Fibroblast of skin of abdomen (primary cell): Measurements from ENCODE around the gene TSFM.
A peak's percentile ranks its signal among the peaks of the same experiment; 100 is the strongest.
"Not testable (repeated sequence)": the region's sequence is repeated elsewhere in the genome, so short reads cannot be mapped to it uniquely, and the experiment has no call there.

Experiments used
- DNase-seq: peaks from one replicate; pipeline ENCODE4 v3.0.0-alpha.2; 2013

The TSFM gene

DNA sequence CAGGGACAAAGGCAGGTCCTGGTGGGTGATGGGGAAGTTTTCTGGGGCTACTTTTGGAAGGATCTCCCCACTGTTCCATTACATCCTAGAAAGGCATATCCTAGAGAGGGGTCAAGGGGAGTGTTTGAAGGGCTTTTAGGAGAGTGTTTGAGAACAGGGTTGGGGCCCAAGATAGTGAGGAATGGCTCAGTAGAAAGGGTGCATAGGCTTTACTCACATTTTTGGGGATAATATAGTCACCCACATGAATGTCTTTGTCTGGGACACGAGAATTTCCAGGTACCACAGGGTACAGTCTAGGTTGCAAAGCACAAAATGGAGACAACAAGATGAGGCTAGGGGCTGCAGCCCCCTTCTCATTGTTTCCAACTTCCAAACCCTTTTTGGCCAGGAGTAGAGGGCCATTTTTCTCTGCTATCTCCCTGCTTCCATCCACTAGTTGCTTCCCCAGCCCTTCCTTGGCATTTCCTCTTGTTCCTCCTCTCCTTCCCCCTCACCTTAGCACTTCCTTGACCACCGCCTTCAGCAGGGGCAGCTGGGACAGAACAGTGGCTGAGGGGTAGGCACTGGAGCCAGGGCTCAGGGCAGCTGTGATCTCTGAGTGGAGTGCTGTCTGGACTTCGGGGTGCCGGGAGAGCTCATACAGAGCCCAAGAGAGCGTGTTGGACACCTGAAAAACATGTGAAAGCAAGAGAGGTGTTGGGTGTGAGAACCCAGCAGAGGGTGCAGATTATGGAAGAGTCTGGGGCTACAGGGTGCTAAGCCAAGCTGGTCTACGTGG lies 18.5 kb upstream of the TSFM start:
- DNase-seq, result no peak

DNA sequence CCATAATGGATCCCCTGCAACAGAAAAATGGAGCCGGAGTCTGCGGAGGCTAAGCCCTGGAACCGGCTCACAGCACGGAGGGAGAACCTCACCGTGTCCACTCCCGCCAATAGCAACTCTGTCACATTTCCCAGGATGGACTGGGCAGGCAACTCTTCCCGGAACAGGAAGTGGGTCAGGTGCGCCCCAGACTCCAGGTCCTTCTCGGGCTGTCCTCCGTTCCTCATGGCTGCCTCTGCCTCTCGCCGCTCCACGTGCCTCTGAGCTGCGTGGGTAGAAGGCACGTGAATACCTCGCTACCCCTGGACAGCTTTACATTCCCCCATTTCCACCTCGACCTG lies 18.0 kb upstream of the TSFM start:
- no peak for DNase-seq

DNA sequence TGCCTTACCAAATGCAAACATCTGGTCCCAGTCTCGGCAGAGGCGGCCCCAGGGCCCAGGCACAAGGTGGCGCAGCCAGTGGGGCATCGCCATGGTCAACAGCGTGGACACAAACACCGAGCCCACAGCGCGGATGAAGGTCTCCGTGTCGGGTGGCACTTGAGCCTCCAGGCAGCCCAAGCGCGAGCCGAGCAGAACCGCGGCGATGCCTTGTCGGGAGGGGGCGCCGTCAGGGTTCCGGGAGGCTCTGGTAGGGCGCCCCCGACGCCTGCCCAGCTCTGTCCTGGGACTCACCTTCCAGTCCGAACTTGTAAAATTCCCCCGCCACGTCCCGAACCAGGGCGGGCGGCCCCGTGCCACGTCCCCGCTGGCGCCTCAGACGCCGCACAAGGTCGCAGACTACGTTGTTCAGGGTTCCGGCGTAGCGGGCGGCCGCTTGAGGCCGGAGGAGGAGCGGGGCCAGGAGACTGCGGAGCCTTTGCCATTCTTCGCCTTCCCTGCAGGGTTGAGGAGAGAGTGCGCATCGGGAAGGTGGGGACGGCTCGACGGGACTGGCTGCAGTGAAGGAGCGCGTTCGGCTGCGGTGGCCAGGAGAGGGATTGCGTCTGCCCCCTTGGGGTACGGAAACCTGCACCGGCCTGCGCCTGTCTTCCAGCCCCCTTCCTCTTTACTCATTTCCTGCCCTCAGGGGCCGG lies 17.4 kb upstream of the TSFM start:
- no peak for DNase-seq

DNA sequence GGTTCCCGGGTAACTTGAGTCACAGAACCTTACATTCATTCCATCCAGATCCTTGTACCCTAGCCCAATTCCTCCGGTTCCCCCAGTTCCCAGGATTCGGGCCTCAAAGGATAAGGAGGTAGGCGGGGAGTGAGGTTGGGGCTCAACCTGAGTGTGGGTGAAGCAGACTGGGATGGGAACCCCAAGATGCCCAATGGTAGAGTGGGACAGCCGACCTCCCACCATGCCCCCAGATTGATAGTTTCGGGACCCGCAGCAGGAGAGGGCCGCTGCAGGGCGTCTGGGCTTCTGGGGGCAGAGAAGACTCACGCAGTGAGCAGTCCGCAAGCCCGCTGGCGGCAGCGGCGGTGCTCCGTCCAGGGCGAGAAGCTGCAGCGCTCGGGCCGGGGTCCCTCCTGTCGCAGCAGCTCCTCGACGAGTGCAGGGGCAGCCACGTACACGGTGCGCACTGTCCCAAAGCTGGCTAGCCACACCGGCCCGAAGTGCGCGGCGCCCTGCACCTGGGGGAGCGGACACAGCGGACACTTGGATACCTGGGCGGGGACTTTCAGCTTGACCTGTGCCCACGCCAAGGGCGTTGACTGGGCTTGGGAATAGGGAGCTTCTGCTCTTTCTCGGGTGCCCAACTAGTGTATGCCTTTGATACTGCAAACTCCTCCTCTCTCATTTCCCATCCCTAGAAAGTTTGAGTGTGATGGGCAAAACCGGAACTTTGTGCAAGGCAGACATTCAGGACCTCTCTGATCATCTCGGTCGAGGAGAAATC lies 16.7 kb upstream of the TSFM start:
- DNase-seq, result no peak

DNA sequence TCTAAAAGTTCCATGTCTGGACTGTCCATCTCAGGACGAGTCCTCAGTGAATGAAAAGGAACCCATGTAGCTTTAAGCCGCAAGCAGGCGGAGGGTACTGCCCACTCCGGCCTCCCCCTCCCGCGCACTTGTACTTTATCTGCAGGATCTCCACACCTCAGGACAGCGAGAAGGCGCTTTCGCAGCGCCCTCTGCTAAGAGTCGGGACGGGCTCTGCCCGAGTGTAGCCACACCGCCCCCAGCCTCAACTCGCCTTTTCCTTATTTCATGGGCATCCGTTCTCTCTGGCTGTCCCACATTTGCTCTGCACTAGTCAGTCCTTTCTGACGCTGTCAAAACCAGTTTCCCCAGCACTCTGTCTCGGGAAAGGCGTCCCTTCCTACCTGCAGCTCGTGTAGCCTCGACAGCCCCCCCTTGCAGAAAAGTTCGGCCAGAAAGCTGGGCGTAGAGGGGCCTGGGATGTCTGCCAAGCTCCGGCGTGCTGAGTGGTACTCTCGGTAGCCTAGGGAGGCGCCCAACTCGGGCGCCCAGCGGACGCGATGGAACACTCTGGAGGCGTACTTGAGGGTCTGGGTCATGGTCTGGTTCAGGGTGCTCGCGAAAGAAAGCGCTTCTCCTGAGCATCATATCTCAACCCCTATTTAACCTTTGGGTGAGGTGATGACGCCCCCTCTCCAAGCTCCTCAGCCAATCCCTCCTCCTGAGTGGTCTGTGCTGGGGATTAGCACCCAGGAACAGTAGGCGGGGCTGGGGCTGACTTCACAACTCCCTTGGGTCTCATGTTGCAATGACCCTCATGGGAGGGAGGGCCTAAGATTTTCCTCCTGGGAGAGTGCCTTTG lies 15.9 kb upstream of the TSFM start, which contains the start of gene CYP27B1:
CYP27B1 (minus strand) TSS at position 615 of the 841 bp plus-strand sequence; CDS start at position 578, 37 bp downstream.
- DNase-seq, result no peak

DNA sequence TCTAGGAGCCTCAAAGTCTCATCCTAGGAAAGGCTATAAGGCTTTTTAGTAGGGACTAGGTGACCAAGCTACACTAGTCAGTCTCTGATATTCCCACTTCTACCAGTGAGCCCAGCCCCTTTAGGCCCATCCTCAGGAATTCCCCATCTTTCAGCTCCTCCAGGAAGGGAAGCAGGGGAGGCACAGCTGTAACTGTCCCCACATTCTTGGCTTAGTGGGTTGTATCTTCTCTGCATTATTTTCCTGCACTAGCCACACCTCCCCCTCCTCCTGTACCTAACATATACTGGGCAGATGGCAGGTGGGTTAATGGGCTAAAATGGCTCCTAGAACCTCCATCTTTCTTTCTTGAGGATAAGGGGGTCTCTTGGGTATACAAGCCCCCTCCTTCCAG lies 15.3 kb upstream of the TSFM start:
- no peak for DNase-seq

DNA sequence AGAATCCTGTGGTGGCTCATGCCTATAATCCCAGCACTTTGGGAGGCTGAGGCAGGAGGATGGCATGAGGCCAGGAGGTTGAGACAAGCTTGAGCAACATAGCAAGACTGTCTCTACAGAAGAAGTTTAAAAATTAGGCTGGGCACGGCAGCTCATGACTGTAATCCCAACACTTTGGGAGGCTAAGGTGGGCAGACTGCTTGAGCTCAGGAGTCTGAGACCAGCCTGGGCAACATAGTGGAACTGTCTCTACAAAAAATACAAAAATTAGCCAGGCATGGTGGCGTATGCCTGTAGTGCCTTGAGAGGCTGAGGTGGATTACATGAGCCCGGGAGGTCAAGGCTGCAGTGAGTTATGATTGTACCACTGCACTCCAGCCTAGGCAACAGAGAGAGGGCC lies 14.7 kb upstream of the TSFM start:
- DNase-seq, result no peak

DNA sequence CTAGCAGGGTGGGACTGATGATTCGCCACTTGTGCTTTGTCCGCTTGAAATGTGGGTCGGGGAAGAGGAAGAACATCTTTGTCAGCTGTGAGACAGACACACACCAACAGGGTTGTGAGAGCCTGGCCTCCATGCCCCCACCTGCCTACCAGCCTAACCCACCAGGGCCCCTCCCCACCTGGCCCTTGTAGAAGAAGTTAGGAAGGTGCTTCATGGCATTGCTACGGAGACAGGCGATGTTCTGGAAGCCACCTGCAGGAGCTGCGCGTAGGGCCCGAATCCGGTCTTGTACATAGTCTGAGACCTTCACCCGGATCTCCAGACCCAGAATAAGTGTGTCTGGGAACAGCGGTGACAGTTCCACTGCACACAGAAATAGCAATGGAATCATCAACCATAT lies 13.0 kb upstream of the TSFM start:
- DNase-seq, result no peak

DNA sequence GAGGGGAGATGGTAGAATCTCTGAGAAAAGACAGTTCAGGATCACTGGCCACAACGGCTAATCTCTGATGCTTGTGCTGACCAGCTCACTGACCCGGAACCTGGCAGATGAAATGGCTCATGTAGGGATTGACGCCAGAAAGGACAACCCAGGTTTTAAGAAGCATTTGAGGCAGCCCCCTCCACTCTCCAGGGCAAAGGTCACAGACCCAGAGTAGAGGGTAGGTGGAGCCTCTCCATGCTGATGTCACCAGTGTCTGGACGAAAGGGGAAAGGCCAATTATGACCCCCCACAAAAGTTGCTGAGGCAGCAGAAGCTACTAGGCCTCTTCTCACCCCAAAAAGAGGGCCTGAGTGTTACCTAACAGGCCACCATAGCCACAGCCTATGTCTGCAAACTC lies 11.9 kb upstream of the TSFM start:
- no peak for DNase-seq

DNA sequence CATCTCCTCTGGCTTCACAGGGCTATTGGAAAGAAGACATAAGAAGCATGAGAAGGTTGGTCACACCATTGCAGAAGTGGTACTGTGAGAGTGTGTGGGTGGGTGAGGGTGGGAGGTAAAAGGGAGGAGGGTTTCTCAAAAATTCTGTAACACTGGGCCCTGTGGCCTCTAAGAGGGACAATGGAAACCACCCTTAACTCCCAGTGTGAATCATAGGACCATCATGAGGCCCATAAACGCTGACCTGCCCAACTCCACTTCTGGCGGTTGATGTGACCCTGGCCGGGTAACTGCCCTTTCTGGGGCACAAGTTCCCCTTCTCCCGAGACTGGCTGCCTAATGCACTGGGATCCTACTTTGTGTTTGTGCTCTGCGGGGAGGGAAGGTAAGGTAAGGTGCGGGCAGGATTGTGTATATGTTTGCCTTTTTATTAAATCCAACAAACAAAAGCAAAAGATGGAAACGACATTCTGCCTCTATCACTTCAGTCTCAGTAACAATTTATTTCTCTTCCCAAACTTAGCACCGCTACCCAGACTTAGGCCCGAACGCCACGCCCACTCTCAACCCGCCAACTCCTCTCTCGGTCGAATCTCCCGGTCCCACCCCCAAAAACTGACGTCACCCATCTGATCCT lies 11.2 kb upstream of the TSFM start:
- peak; percentile 92 for DNase-seq

DNA sequence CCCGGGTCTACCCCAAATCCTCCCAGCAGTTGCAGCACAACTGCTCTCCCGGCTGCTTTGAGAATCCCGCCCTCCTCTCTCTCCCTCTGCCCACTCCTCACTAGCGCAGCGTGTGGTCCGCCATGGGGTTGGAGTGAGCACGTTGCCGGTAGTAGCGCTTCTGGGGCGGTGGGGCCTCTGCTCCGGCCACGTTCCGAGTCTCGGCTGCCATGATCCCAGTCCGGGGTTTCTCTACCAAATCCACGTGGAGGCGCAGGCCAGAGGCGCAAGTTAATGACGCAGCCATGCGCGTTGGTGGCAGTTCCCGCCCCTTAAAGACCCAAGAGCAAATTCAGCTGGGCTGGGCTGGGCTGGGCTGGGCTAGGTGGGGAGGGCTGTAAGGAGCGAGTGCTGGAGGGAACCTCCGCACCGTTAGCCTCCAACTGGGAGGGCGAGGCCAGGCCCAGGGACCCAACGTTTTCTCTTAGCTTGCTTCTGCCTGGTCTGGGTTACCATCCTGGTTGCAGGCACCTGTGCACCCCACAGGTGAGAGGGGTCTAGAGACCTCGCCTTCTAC lies 10.6 kb upstream of the TSFM start, which contains the start of gene METTL1:
METTL1 (minus strand) TSS at position 233 of the 556 bp plus-strand sequence; CDS start at position 211, 22 bp downstream.
- peak; percentile 97 for DNase-seq

DNA sequence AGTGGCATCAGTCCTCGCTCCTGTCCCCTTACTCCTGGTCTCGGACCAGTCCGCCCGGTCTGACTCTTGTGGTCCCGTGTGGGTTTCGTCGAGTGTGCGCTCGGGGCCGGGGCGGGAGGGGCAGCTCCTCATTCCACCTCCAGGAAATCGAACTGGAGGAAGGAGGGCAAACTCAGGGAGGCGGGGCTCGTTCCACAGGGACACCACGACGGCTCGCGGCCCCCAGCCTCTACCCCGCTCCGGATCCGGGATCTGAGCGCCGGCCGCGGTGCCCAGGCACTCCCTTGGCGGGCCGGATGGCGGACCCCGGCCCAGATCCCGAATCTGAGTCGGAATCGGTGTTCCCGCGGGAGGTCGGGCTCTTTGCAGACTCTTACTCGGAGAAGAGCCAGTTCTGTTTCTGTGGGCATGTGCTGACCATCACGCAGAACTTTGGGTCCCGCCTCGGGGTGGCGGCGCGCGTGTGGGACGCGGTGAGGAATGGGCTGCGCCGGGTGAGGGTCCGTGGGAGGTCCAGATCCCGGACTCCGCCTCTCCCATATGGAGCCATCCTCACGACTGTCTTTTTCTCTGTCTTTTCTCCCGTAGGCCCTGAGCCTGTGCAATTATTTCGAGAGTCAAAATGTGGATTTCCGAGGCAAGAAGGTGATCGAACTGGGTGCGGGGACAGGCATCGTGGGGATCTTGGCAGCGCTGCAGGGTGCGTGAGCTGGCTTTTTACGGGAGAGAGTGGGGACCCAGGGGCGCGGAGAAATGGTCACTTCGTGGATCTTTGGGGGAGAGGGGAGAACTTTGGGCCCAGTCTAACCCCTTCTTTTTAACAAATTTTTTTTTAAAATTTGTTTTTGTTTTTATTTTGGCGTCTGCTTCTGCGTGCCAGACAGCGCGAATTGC lies 9.9 kb upstream of the TSFM start, which contains the start of gene EEF1AKMT3:
EEF1AKMT3 (plus strand) TSS at position 186 of the 894 bp plus-strand sequence; CDS start at position 297, 111 bp downstream.
- DNase-seq, result peak; percentile 50

DNA sequence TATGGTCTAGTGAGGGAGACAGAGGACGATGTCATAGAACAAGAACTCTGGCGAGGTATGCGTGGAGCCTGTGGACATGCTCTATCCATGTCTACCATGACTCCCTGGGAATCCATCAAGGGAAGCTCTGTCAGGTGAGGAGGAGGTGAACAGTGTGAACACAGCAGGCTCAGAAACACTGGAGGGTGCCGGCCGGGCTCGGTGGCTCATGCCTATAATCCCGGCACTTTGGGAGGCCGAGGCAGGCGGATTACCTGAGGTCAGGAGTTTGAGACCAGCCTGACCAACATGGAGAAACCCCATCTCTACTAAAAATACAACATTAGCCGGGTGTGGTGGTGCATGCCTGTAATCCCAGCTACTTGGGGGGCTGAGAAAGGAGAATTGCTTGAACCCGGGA lies 8.0 kb upstream of the TSFM start:
- not testable (repeated sequence) for DNase-seq

DNA sequence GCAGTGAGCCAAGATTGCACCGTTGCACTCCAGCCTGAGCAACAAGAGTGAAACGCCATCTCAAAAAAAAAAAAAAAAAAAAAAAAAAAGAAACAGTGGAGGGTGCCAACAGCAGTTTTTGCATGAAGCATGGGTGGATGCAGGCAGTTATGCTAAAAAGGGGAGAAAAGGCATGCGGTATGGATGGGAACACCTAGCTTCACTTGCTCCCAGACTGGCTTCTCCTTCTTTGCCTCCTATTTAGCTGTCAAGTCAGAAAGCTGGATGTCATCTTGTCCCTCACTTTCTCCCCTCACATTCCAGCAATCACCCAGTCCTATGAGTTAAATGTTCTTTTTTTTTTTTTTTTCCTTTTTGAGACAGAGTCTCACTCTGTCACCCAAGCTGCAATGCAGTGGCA lies 7.5 kb upstream of the TSFM start:
- DNase-seq, result no peak

DNA sequence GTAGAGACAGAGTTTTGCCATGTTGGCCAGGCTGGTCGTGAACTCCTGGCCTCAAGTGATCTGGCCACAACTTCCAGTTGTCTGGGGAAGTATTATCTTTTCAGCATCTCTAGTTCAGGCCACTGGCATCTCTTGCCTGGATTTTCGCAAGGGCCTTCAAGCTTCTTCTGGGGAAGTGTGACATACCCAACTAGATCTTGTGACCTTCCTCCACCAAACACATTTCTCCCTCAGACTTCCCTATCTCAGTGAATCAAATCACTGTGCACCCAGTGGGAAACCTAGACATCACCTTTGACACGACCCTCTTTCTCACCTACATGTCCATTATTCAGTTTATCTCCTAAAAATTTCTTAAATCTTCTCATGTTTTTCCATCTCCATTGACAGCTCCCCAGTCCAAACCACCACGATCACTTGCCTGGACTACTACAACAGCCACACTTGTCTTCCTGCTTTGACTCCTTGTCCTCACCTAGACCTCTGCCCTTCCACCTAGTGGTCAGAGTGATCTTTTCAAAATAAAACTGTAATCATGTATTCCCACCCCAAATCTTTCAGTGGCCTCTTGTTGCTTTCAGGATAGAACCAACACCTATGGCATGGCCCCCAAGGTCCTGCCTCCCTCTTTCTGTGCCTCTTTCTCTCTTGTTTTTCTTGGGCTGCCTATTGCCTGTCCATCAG lies 6.9 kb upstream of the TSFM start:
- DNase-seq, result no peak

DNA sequence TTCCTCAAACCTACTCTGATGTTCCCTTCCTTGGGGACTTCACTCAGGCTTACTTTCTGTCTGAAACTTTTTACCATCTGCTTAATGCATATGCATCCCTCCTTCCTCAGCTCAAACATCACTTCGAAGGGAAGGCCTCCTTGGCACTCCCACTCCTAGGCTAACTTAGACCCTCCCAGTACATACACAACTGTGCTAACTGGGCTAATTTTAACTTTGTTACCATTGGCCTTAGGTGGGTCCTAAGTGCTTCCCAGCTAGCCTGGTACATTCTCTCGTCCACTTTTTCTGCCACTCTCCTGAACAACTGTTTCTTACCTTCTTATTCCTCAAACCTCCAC lies 6.4 kb upstream of the TSFM start:
- DNase-seq, result no peak

DNA sequence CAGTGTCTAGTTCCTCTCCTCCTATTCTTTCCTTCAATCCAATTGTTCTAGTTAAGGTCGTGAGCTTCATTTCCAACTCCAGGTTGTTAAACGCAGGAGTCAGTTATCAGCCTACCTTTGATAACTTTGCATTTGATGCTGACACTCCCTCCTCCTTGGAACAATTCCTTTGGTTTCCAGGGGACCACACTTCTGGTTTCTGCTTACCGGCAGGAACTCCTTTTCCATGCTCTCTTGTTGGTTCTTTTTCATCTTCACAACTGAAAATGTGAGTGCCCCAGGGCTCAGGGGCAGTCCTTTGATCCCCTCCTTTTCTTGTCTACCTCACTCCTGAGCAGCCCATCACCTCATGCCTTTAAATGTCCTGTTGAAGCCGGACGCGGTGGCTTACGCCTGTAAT lies 5.2 kb upstream of the TSFM start:
- no peak for DNase-seq

DNA sequence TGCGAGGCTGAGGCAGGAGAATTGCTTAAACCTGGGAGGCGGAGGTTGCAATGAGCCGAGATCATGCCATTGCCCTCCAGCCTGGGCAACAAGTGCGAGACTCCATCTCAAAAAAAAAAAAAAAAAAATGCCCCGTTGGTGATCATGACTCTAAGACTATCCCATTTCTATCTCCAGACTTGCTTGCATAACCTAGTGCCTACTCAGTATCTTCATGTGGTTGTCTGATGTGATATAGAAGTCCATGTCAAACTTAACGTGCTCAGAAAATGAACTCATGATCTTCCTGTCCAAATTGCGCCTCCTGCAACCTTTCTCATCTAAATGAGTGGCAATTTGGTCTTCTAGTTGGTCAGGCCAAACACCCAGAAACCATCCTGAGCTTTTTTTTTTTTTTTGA lies 4.7 kb upstream of the TSFM start:
- no peak for DNase-seq

DNA sequence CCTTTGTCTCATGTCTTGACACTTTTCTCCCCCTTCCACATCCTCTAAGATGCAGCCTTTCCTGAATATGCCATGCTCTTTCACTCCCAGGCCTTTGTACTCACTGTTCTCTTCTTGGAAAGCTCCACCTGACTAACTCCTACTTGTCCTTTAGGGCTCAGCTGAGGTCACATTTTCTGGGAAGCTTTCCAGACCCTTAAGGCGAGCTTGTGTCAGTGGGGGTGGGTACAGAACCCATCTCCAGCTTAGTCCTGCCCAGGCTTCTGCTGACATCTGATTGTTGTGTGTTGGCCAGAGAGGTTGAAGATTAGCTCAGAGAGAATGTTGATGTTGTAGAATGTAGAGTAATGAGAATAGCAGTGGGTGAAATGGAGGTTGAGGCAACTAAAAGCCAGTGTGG lies 2.9 kb upstream of the TSFM start:
- DNase-seq, result no peak
